Measurements from ENCODE around the gene NAV2.
"Not testable (repeated sequence)": the region's sequence is repeated elsewhere in the genome, so short reads cannot be mapped to it uniquely, and the experiment has no call there.

Gene NAV2

GRCh38 chr11:19892387-19892786, 179.8 kb downstream of the NAV2 start:
- POLR2A ChIA-PET, result no interaction called here
- TF ChIP-seq CTCF (IDR thresholded peaks at IDR 0.05; ENCODE audit: control extremely low read depth, extremely low read depth, low read depth, missing control alignments), result no peak
- no peak for DNase-seq (ENCODE audit: extremely low spot score)
- CTCF ChIA-PET, result interaction anchor here (0.7 kb wide), 1 partner anchor 11 kb away, joined by 7 read pairs; no protein-coding TSS in a partner anchor

DNA sequence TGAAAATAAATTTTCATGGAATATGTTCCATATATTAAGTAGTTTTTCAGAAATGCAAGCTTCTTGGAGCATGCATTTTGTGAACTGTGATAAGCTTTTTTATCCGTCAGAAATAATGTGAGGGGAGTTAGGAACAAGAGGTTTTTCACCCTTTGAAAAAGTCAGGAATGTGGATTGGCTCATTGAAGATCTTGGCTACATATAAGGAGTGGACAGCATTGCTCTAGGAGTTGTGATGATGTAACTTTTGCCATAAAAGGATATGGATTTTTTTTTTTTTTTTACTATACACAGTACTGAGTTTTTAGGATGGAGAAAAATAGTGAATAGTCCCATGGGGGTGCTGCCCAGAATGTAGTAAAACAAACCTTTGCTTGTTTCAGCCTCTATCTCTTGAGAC, 180.2 kb downstream of the NAV2 start:
- no peak for TF ChIP-seq CTCF (IDR thresholded peaks at IDR 0.05; ENCODE audit: control extremely low read depth, extremely low read depth, low read depth, missing control alignments)
- no peak for DNase-seq (ENCODE audit: extremely low spot score)
- CTCF ChIA-PET, result interaction anchor here (0.7 kb wide), 1 partner anchor 11 kb away, joined by 7 read pairs; no protein-coding TSS in a partner anchor
- POLR2A ChIA-PET, result no interaction called here

DNA sequence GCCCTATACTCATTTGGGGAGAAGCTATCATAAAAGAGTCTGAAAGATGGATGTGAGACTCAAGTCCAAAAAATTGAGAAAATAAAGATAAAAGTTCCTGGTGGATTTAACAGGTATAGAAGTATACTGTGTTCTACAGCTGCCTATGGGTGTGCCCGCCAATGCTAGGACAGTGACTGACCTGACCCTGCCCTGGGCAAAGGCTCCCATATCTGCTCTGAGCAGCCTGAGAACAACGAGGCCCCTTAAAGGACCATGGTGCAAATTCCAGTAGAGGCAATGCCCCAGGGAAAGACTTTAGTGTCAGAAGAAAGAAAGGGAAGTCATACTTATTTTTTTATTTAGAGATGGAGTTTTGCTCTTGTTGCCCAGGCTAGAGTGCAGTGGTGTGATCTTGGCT, 181.8 kb downstream of the NAV2 start:
- no peak for DNase-seq (ENCODE audit: extremely low spot score)
- no peak for TF ChIP-seq CTCF (IDR thresholded peaks at IDR 0.05; ENCODE audit: control extremely low read depth, extremely low read depth, low read depth, missing control alignments)
- CTCF ChIA-PET, result interaction anchor here (1.4 kb wide), 1 partner anchor 9 kb away, joined by 5 read pairs; no protein-coding TSS in a partner anchor
- POLR2A ChIA-PET, result no interaction called here

DNA sequence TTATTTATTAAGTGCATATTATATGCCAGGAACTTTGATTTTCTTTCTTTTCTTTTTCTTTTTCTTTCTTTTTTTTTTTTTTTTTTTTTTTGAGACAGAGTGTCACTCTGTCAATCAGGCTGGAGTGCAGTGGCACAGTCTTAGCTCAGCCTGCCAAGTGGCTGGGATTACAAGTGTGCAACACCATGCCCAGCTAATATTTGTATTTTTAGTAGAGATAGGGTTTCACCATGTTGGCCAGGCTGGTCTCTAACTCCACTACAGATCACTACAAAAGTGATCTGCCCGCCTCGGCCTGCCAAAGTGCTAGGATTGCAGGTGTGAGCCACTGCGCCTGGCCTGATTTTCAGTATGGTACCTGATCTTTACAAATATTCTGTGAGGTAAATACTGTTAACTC, 182.4 kb downstream of the NAV2 start:
- DNase-seq (ENCODE audit: extremely low spot score); CTCF ChIA-PET; POLR2A ChIA-PET: not testable (repeated sequence)

DNA sequence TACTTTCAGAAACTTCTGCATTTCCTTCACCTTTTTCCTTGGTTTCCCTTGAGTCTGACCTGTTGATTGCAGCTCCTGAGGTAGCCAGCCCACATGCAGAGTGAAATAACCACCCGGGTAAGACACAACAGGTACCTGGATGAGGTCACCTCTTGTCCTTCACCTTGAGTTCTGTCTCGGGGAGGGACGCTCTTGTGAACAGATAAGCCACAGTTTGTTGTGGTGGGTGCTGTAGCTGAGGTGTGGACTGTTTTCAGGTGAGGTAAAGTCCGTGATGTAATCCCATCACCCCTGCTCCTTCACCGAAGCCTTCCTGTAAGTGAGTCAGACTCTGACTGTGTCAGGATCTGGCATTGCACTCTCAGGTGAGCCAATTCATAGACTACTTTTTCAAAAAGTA, 183.1 kb downstream of the NAV2 start:
- POLR2A ChIA-PET, result no interaction called here
- no peak for DNase-seq (ENCODE audit: extremely low spot score)
- CTCF ChIA-PET, result no interaction called here
- TF ChIP-seq CTCF (IDR thresholded peaks at IDR 0.05; ENCODE audit: control extremely low read depth, extremely low read depth, low read depth, missing control alignments), result no peak

DNA sequence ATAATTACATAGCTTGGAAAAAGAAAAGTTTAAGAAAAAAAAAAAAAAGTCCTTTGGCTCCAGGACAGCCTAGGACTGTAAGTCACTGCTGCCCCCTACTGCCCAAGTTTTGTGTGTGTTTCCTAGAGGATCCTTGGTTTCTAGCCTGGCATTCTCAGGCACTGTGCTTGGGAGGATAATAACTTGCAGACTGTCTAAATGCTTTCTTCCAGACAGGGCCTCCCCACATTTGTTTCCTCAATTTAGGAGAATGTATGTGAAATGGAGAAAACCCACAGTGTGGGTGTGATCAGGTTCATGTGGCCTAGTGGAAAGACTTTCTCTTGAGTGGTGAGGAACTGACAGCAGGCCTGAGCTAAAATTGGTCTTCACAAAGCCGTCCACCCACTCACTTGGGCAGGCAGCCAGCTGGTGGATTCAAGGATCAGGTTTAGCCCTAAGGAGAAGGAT, 191.0 kb downstream of the NAV2 start:
- peak; percentile 47 for DNase-seq (ENCODE audit: extremely low spot score)
- ChIA-PET CTCF (interaction anchor here (0.7 to 6.3 kb wide), 34 partner anchors 9 to 827 kb away, joined by 3 to 66 read pairs (median 4); no protein-coding TSS in a partner anchor), POLR2A (interaction anchor here (0.6 kb wide), 1 partner anchor 39 kb away, joined by 3 read pairs; no protein-coding TSS in a partner anchor)
- peak; percentile 67 for TF ChIP-seq CTCF (IDR thresholded peaks at IDR 0.05; ENCODE audit: control extremely low read depth, extremely low read depth, low read depth, missing control alignments)

- peak; percentile 32 for TF ChIP-seq CTCF (IDR thresholded peaks at IDR 0.05; ENCODE audit: control extremely low read depth, extremely low read depth, low read depth, missing control alignments)
- no peak for DNase-seq (ENCODE audit: extremely low spot score)
- POLR2A ChIA-PET, result no interaction called here
- CTCF ChIA-PET, result interaction anchor here (0.8 to 6.3 kb wide), 7 partner anchors 17 to 352 kb away, joined by 3 to 66 read pairs (median 4); no protein-coding TSS in a partner anchor
Observed at GRCh38 chr11:19905280-19905853, 192.7 kb downstream of the NAV2 start.

Measured in GM10248 (cell line).